Activated T-helper 17 cell treated with anti-CD3 and anti-CD28 coated beads, Interleukin-2, amount 50 U/mL, for 72 hours (primary cell): ENCODE measurements around the gene CCDC57. TPM values are rescaled to one million over a fixed set of nuclear protein-coding genes. Genes with fewer than 3 reads are reported as not detected.
"Not testable (repeated sequence)": the region's sequence is repeated elsewhere in the genome, so short reads cannot be mapped to it uniquely, and the experiment has no call there.

Experiments
- ATAC-seq: fragments of 150-1000 bp; cut with Tn5 transposase; replicated peaks from 2 replicates; pipeline ENCODE4 v1.10.0; 2021; ENCODE audit warnings: mild to moderate bottlenecking, moderate library complexity
- H3K27ac Mint-ChIP-seq: one replicate; pipeline ENCODE4 v1.8.0; 2022; ENCODE audit warnings: mixed read lengths
- H3K27me3 Mint-ChIP-seq: one replicate; pipeline ENCODE4 v1.8.0; 2022; ENCODE audit warnings: mixed read lengths
- H3K36me3 Mint-ChIP-seq: one replicate; pipeline ENCODE4 v1.8.0; 2022; ENCODE audit warnings: low read depth, mild to moderate bottlenecking, mixed read lengths
- H3K4me1 Mint-ChIP-seq: one replicate; pipeline ENCODE4 v1.8.0; 2022; ENCODE audit warnings: mixed read lengths
- H3K4me3 Mint-ChIP-seq: one replicate; pipeline ENCODE4 v1.8.0; 2022; ENCODE audit warnings: mild to moderate bottlenecking, mixed read lengths
- H3K9me3 Mint-ChIP-seq: one replicate; pipeline ENCODE4 v1.8.0; 2022; ENCODE audit warnings: mixed read lengths
- total RNA-seq, 2 donors: library from RNA; stranded (reverse); gene quantifications; one replicate each; pipeline ENCODE4 v1.2.3, GENCODE V29; 2022

CCDC57 gene
- total RNA-seq, 2 donors from 2014 or later, result 36.9 to 37.7 TPM

DNA sequence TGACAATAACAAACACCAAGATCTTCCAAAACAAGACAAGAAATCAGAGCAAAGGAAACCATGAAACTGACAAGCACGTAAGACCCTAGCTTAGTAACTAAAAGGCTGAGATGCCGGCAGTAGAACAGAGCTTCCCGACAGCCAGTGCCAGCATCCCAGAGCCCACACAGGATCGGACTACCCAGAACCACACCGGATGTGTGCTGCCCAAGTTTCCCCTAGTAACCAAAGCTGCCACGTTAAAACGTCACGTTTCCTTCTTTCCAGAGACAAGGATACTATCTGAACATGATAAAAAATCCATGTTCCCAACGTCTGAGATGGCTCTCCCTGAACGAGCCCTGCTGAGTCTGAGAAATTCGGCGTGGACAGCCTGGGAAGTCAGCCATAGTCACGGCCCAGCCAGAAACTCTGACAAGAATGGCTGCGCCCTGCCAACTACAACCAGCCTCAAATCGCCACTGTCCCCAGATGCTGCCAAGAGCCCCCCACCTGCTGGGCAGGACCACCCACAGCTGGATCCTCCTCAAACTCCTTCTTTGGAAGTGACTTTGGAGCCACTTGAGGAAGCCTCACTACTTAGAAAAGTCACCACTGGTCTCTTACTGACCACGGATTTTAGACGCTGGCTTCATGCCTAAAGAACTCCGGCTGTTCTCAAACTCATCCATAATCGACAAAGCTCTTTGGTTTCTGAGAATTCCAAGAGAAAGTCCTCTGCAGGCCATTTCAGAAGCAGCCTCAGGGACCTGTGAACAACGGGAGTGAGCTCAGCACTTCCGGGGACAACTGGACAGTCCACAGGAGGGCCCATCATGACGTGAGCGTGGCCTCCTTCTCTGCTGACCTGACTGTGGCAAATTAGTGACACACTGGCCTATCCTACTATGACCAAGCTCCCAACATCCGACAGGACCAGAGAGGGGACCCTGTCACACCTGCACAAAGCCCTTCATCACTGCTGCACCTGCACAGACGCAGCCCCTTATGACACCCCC is 16.7 kb downstream of the CCDC57 start:
- no peak for ATAC-seq
- no peaks in the 10 kb centered on the region for H3K9me3 Mint-ChIP-seq
- H3K27ac Mint-ChIP-seq, result no peak overlapping the region
- no peaks in the 10 kb centered on the region for H3K27me3 Mint-ChIP-seq
- no peak overlapping the region for H3K4me3 Mint-ChIP-seq
- H3K4me1 Mint-ChIP-seq, result peaks cover 13% of the 10 kb centered on the region
- H3K36me3 Mint-ChIP-seq, result peaks cover 56% of the 10 kb centered on the region

DNA sequence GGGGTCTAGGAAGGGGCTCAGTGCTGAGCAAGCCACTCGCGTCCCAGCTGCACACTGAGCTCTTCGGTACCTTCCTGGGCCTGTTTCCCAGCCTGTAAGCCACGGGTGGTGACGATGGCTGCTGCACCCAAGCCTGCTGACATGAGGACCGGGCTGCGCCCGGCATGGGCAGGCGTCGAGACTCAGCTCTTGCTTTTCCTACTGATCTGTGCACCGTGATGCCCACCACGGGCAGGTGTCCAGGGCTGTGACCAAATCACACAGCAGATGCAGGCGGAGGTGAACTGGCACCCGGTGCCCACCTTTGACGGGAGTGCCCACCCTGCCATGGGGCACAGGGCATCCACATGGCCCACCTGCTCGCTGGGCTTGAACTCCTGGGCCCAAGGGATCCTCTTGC is 17.9 kb downstream of the CCDC57 start:
- Mint-ChIP-seq H3K4me1 (peaks cover 8% of the 10 kb centered on the region), H3K27ac (no peak overlapping the region), H3K27me3 (no peaks in the 10 kb centered on the region), H3K4me3 (no peak overlapping the region), H3K9me3 (no peaks in the 10 kb centered on the region), H3K36me3 (peaks cover 56% of the 10 kb centered on the region)
- ATAC-seq, result no peak

DNA sequence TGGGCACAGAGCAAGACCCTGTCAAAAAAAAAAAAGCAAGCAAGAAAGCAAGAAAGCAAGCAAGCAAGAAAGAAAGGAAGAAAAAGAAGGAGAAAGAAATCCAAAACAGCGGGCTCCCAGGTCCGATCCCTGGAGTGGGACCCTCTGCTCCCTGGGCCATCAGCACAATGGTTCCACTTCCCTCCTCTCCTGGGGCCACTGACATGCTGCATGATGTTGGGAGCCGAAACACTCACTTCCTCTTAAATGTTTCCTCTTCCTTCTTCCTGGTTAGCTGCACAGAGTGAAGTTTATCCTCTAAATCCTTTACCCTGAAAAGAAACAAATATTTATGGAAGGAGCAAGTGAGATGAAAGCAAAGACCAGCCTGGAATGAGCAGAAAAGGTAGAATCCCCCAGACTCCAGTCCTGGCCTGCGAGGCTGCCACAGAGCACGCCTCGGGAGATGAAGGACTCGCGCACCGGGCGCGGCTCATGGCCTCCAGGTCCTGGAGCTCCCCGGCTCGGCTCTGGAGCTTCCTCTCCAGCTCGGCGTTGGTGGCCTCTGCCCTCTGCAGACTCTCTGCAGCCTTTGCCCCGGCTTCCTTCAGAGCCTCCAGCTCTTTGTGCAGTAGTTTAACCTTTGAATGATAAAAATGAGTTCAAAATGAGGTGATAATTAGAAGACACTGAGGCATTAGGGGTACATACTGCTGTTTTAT is 19.0 kb downstream of the CCDC57 start:
- no peak overlapping the region for H3K4me3 Mint-ChIP-seq
- H3K27me3 Mint-ChIP-seq, result no peaks in the 10 kb centered on the region
- peaks cover 8% of the 10 kb centered on the region for H3K4me1 Mint-ChIP-seq
- peaks cover 56% of the 10 kb centered on the region for H3K36me3 Mint-ChIP-seq
- ATAC-seq, result no peak
- no peaks in the 10 kb centered on the region for H3K9me3 Mint-ChIP-seq
- no peak overlapping the region for H3K27ac Mint-ChIP-seq

DNA sequence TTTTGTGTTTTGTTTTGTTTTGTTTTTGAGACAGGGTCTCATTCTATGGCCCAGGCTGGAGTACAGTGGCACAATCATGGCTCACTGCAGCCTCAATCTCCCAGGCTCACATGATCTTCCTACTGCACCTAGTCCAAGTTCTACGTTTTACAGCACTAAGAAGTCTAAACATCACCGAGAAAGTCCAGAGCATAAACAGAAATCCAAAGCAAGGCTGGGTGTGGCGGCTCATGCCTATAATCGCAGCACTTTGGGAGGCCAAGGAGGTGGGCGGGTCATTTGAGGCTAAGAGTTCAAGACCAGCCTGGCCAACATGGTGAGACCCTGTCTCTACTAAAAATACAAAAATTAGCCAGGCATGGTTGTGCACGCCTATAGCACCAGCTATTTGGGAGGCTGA is 19.6 kb downstream of the CCDC57 start:
- not testable (repeated sequence) for H3K27ac Mint-ChIP-seq, H3K27me3 Mint-ChIP-seq, H3K4me3 Mint-ChIP-seq, H3K9me3 Mint-ChIP-seq, ATAC-seq, H3K4me1 Mint-ChIP-seq
- peaks cover 50% of the 10 kb centered on the region for H3K36me3 Mint-ChIP-seq

DNA sequence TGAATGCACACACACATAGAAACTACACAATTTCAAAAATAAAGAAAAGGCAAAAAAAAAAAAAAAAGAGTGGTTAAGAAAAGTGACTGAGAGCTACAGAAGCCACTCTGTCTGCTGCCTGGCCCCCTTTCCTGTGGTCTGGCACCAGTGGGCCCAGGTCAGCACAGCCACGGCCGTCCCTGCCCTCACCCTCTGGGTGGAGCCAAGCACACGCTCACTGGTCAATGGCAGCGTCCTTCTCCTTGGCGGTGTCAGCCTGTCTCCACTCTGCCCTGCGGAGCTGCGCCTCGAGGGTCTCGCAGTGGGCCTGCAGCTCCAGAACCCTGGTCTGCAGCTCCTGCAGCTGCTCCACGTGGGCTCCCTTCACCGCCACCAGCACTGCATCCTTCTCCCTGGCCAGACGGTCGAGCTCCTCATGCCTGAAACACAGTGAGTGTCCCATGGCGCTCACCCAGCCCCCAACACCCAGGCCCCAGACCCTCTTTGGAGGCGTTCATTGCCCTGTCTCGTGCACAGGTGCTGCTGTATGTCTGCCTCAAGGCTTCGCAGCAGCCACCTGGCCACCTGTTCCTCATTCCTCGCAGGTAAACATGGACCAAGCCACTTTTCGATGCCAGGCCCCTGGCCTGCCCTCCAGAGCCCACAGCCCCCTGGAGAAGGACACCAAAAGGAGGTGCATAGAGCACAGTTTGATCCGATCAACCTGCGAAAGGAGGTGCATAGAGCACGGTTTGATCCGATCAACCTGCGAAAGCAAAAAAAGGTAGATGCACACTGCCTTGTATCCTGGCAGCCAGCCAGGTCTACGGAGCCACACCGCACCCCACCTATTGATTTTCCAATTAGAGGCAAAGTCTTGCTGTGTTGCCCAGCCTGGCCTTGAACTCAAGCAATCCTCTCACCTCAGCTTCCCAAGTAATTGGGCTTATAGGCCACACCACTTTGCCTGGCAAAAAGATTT is 24.4 kb downstream of the CCDC57 start:
- Mint-ChIP-seq H3K4me3 (no peak overlapping the region), H3K4me1 (no peaks in the 10 kb centered on the region), H3K27ac (no peak overlapping the region), H3K9me3 (no peaks in the 10 kb centered on the region), H3K27me3 (no peaks in the 10 kb centered on the region), H3K36me3 (peaks cover 23% of the 10 kb centered on the region)
- no peak for ATAC-seq

DNA sequence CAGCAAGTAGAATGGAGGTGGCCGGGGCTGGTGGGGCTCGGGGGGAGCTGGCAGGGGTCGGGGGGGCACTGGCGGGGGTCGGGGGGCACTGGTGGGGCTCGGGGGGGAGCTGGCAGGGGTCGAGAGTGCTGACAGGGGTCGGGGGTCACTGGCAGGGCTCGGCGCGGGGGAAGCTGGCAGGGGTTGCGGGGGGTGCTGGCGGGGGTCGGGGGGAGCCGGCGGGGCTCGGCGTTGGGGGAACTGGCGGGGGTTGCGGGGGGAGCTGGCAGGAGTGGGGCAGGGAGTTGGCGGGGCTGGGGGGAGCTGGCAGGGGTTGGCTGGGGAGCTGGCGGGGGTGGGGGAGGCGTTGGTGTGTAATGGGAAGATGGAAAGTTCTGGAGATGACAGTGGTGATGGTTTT is 25.1 kb downstream of the CCDC57 start:
- Mint-ChIP-seq H3K9me3 (no peaks in the 10 kb centered on the region), H3K4me1 (no peaks in the 10 kb centered on the region), H3K36me3 (peaks cover 16% of the 10 kb centered on the region), H3K4me3 (no peak overlapping the region), H3K27ac (no peak overlapping the region), H3K27me3 (no peaks in the 10 kb centered on the region)
- no peak for ATAC-seq

DNA sequence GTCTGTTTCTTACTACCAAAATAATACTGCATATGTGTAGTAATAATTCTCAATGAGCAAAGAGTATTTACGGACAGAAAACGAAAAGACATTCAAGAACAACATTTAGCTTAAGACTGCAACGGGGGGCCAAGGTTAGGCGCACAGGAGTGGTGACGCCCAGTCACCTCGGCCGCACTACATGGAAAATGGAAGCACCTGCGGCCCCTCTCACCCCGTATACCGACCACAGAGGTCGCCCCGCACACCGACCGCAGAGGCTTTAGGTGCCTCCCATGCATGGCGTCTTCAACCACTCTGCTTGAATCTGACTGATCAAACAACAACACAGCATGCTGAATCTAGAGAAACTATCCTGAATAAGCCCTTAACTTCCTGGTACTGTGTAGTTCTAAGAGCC is 26.4 kb downstream of the CCDC57 start:
- Mint-ChIP-seq H3K36me3 (peaks cover 21% of the 10 kb centered on the region), H3K4me1 (no peaks in the 10 kb centered on the region), H3K27ac (no peak overlapping the region), H3K27me3 (no peaks in the 10 kb centered on the region), H3K4me3 (no peak overlapping the region), H3K9me3 (no peaks in the 10 kb centered on the region)
- no peak for ATAC-seq

DNA sequence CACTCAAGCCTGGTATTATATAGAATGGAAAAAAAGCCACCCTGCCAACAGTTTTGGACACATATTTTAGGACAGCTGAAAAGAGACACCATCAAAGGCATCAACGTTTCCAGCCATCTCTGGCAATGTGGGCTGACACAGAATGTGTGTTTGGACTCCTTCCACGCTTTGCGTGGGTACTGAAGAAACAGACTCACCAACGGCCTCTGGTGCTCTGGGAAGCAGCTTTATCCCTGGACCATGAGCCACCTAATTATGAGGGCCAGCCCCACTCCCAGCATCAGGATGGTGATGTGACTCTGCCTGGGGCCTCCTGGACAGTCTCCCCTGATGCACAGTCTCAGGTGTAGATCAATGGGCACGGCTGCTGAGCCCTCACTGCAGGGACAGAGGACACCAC is 27.9 kb downstream of the CCDC57 start:
- H3K36me3 Mint-ChIP-seq, result peaks cover 22% of the 10 kb centered on the region
- no peaks in the 10 kb centered on the region for H3K27me3 Mint-ChIP-seq
- H3K4me3 Mint-ChIP-seq, result no peak overlapping the region
- H3K9me3 Mint-ChIP-seq, result no peaks in the 10 kb centered on the region
- H3K27ac Mint-ChIP-seq, result no peak overlapping the region
- no peak for ATAC-seq
- no peaks in the 10 kb centered on the region for H3K4me1 Mint-ChIP-seq

DNA sequence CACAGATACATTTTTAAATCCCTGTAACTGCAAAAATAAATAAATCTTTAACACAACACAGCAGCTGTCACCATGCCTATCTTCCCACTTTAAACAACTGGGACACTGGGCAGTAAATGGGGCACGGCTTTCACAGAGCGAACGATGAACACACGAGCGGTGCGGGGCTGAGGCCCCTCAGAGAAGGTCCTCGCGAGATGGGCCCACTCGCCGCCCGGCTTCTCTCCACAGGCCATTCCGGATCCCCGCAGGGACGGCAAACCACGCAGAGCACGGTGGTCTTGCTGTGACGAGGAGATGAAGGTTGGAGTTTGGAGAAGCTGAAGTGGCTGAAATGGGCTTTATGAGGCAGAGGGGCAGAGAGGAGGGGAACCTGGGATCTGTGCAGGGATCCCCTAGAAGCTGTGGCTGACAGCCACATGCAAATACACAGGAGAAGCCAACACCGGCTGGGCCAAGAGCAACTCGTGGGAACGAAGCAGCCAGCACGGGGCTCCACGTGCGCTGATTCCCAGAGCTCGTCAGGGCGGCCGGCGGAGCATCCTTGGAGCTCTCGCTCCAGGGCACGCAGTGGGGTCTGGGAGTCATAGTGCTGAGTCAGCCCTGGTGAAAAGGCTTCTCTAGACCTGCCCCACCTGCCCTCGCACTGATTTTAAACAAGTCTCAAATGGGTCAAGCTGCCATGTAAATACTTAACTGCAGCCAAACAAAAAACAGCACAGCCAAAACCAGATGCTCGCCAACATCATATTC is 31.7 kb downstream of the CCDC57 start:
- Mint-ChIP-seq H3K27ac (no peak overlapping the region), H3K4me3 (no peak overlapping the region), H3K27me3 (no peaks in the 10 kb centered on the region), H3K36me3 (peaks cover 22% of the 10 kb centered on the region), H3K9me3 (no peaks in the 10 kb centered on the region), H3K4me1 (no peaks in the 10 kb centered on the region)
- no peak for ATAC-seq

DNA sequence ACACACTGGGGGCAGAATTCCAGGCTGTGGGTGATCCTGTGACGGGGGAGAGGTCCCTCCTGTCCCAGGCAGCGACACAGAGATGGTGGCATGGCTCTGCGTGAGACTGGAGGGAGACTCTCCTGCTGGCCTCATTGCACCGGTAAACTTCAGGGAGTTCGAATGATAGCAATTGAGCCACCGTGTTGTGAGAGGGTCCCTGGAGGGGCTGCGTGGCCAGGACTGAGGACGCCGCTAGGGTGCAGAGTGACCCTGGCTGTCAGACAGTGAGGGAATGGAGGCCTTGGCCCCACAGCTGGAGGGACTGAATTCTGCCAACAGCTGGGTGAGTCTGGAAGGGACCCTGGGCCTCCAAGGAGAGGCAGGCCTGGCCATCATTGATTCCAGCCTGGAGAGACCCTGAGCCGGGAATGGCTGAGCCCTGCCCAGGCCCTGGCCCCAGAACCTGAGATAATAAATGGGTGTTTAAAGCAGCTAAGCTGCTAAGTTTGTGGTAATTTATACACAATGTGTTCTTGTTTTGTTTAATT is 32.6 kb downstream of the CCDC57 start:
- Mint-ChIP-seq H3K27ac (no peak overlapping the region), H3K9me3 (no peaks in the 10 kb centered on the region), H3K36me3 (peaks cover 20% of the 10 kb centered on the region), H3K27me3 (no peaks in the 10 kb centered on the region), H3K4me1 (no peaks in the 10 kb centered on the region), H3K4me3 (no peak overlapping the region)
- ATAC-seq, result no peak

DNA sequence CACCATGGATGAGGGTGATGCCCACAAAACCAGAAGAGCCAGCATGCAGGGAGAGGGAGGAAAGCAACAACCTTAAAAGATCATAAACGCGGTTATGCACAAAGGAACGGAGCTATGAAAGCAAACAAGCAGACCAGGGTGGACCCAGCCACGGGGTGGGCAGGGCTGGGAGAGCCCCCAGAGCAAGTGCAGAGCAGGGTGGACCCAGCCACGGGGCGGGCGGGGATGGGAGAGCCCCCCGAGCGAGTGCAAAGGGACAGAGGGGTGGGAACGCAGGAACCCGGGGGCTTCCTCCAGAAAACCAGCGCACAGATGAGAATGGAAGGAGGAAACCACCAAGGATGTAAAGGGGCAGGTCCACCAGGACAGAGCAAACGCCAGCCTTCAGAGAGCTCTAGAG is 33.2 kb downstream of the CCDC57 start:
- ATAC-seq, result no peak
- Mint-ChIP-seq H3K27ac (no peak overlapping the region), H3K27me3 (no peaks in the 10 kb centered on the region), H3K4me1 (no peaks in the 10 kb centered on the region), H3K4me3 (no peak overlapping the region), H3K36me3 (peaks cover 14% of the 10 kb centered on the region), H3K9me3 (no peaks in the 10 kb centered on the region)

DNA sequence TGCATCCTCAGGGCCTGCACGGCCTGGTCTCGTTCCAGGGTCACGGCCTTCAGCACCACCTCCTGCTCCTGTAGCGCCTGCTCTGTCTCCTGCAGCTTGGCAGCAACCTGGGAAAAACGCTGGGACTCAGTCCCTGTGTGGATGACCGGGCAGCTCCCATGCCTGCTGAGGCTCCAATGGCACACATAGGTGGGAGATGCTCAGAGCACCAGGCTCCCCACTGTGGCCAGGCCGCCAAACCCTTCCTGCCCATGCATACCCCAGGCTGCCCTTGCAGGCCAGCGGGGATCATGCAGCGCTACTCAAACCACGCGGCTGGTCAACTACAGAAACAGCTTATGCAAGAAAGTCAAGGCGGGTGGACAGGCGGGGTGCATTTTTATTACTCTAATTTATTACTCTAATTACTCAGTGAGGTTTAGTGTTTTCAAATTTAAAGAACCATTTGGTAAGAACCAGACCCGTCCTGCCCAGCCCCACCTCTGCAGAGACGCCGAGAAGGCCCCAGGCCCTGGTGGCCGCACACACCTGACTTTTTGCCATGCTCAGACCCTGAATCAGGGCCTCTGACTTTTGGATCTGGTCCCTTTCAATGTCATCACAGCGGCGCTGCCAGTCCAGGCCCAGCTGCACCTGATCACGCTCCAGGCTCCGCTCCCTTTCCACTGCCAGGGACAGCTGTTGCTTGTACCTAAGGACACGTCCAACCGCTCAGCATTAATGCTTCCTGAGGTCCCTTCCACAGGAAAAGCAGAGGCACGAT is 34.0 kb downstream of the CCDC57 start:
- Mint-ChIP-seq H3K9me3 (no peaks in the 10 kb centered on the region), H3K36me3 (peaks cover 9% of the 10 kb centered on the region), H3K27me3 (no peaks in the 10 kb centered on the region), H3K27ac (no peak overlapping the region), H3K4me3 (no peak overlapping the region), H3K4me1 (no peaks in the 10 kb centered on the region)
- no peak for ATAC-seq
